HG02759 (cell line): ENCODE data around the gene DNAJC22.
"Not testable (repeated sequence)": the region's sequence is repeated elsewhere in the genome, so short reads cannot be mapped to it uniquely, and the experiment has no call there.

ENCODE experiments used
- ATAC-seq: cut with Tn5 transposase; IDR thresholded peaks from one replicate; pipeline ENCODE4 v1.9.1; 2021; ENCODE audit warnings: mild to moderate bottlenecking, moderate library complexity; ENCODE audit not compliant: unreplicated experiment

The DNAJC22 gene

DNA sequence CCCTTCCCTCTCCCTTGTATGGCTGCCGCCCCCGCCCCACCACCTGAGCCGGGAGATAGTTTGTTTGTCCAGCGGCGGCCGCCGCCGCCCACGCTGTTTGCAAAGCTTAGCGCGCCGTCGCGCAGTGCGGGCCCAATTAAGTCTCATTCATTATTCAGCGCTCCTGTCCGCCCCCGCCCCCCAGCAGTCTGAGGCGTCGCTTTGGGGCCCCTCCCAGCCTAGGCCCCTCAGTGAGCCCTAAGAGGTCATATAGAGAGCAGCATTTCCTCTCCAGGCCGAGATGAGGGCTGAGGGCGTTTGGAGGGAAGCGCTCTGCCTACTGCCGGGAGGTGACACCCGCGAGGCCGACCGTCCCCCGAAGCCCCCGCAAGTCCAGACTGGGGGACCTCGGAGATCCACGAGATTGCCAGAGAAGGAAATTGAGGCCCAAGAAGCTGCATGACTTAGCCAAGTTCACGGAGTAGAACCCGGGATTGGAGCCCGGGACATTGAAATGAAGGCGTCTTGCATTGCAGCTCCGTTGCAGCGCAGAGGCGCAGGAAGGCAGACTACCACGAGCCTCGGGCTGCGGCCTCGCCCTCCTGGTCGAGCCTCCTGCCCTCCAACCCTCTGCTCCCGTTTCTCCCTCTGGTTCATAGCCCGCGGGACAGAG, at the start of gene DNAJC22:
Gene DNAJC22, plus strand, starts transcription at position 230 of the 652 bp plus-strand sequence. CDS start 1,985 bp downstream, outside the sequence.
- ATAC-seq, result no peak

DNA sequence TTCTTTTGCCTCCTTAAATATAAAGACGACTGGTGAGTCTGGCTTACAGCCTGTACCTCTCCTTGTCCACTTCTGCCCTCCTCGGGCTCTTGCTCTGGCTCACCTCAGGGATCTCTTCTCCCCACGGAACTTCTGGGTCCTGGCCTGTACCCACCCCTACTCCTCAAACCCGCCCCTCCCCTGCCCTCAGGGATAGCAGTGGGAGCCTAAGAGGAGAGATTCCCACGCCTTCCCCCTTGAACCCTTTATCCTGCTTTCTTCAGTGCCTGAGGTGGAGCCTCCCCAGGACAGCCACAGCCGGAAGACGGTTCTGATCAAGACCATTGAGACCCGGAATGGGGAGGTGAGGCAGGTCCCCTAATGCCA, 49.0 kb upstream of the DNAJC22 start:
- ATAC-seq, result no peak

DNA sequence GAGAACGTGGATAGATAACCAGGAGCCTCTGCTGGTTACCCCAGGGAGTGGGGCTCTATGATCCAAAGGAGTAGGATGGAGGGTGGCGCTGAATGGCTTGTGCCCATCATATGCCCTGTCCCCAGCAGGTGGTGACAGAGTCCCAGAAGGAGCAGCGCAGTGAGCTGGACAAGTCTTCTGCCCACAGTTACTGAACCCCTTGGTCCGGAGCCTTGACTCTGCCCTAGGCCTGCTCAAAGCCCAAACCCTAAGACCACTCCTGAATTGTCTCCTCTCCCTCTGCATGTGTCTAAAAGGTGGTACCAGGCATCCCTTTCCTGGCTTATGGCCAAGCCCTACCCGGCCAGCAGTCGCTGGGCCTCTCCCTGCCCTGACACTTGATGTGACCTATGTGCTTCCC, 48.5 kb upstream of the DNAJC22 start:
- ATAC-seq, result no peak

DNA sequence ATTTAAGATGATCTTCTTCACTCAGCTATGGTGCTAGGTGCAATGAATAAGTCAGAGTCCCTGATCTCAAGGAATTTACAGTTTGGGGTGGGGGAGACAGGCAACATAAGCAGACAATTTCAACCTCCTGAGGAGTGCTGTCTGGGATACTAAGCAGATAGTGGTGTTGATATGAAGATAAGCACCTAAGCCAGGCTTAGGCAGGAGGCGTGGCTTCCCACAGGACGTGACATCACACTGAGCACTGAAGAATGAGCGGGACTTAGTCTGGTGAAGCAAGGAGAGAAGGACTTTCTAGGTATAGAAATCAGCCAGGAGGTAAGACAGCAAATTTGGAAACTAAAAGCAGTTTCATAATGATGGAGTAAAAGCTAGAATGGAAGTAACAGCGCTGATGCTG, 44.9 kb upstream of the DNAJC22 start:
- ATAC-seq, result no peak

DNA sequence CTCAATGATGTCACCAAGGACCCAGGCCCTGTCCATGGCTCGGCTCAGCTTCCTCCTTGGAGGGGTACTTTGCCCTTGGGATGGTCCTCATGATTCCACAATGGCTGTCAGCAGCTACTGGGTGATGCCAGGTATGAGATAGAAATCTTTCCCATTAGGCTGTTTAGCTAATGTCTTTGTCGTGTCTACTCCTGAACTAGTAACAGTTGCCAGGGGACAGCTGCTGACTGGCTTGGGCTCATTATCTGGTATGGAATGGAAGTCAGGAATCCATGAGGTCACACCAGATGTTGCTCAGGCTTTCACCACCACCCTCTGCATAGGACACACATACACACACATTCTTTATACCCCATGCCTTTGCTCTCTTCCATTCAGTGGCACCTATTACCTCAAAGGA, 42.5 kb upstream of the DNAJC22 start:
- no peak for ATAC-seq

DNA sequence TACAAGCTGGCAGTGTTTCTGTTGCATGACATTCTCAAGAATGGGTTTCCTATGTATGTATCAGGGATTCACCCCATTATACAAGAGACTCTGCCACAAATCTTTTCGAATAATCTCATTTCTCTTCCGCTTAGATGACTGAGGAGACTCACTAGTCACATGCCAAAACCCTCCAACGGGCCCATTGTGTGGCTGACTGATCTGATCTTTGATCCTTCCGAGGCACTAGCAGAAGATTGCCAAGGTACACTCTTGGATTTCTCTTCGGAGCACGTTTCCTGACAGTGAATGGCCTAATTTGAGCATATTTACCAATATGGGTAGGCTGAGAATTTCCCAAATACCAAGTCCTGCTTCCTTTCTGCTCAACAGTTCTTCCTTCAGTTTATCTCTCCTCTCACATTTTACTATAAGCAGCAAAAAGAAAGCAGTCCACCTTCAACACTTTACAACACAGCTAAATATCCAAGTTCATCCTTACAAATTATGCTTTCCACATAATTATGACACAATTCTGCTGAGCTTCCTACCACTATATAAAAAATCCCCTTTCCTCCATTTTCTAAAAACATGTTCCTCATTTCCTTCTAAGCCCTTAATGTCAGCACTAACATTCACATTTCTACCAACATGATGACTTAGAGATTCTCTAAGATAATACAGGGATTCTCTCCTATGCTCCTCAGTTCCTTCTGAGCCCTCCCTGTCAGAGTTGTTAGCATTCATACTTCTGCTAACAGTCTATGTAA, 40.8 kb upstream of the DNAJC22 start:
- no peak for ATAC-seq

DNA sequence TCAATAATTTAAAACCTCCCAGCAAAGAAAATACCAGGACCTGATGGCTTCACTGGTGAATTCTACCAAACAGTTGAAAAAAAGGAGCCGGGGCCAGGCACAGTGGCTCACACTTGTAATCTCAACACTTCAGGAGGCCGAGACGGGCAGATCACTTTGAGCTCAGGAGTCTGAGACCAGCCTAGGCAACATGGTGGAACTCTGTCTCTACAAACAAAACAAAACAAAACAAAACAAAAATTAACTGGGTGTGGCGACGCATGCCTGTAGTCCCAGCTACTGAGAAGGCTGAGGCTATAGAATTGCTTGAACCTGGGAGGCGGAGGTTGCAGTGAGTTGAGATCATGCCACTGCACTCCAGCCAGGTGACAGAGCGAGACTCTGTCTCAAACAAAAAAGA, 37.3 kb upstream of the DNAJC22 start:
- no peak for ATAC-seq

DNA sequence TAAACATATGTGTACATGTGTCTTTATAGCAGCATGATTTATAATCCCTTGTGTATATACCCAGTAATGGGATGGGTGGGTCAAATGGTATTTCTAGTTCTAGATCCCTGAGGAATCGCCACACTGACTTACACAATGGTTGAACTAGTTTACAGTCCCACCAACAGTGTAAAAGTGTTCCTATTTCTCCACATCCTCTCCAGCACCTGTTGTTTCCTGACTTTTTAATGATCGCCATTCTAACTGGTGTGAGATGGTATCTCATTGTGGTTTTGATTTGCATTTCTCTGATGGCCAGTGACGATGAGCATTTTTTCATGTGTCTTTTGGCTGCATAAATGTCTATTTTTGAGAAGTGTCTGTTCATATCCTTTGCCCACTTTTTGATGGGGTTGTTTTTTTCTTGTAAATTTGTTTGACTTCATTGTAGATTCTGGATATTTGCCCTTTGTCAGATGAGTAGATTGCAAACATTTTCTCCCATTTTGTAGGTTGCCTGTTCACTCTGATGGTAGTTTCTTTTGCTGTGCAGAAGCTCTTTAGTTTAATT, 36.2 kb upstream of the DNAJC22 start:
- ATAC-seq, result not testable (repeated sequence)

DNA sequence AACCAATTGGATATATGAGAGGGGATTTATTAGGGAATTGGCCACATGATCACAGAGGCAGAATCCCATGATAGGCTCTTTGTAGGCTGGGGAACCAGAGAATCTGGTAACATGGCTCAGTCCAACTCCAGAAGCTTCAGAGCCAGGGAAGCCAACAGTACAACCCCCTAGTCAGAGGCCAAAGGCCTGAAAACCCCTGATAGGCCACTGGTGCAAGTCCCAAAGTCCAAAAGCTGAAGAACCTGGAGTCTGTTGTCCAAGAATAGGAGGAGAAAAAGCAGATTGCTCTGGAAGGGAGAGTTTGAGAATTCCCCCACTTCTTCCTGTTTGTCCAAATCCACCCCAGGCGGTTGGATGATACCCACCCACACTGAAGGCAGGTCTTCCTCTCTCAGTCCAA, 31.9 kb upstream of the DNAJC22 start:
- ATAC-seq, result no peak

DNA sequence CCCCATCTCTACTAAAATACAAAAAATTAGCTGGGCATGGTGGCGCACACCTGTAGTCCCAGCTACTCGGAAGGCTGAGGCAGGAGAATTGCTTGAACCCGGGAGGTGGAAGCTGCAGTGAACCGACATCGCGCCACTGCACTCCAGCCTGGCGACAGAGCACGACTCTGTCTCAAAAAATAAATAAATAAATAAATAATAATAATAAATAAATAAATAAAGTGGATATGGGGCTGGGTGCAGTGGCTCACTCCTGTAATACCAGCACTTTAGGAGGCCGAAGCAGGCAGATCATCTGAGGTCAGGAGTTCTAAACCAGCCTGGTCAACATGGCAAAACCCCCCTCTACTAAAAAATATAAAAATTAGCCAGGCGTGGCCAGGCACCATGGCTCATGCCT, 29.6 kb upstream of the DNAJC22 start:
- ATAC-seq, result not testable (repeated sequence)

DNA sequence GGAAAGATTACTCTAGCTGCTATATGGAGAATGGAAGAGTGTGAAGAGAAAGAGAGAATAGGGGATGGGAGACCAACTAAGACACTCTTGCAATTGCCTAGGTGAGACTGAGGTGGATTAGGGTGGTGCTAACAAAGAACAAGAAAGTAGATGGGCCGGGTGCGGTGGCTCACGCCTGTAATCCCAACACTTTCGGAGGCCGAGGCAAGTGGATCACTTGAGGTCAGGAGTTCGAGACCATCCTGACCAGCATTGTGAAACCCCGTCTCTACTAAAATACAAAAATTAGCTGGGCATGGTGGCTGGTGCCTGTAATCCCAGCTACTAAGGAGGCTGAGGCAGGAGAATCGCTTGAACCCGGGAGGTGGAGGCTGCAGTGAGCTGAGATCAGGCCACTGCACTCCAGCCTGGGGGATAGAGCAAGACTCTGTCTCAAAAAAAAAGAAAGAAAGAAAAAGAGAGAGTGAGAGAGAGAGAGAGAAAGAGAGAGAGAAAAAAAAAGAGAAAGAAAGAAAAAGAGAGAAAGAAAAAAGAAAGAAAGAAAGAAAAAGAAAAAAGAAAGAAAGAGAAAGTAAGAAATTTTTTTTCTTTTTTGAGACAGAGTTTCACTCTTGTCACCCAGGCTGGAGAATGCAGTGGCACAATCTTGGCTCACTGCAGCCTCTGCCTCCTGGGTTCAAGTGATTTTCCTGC, 26.1 kb upstream of the DNAJC22 start:
- not testable (repeated sequence) for ATAC-seq

DNA sequence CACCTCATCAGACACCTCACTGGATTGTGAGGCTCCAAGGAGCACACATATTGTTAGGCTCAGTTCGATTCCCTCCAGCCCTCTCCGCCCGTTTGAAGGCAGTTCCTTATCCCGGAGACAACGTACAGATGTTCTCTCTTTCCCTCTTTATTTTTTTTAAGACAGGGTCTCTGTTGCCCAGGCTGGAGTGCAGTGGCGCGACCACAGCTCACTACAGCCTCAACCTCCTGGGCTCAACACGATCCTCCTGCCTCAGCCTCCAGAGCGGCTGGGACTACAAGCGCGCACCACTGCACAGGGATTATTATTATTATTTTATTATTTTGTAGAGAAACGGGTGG, 24.4 kb upstream of the DNAJC22 start:
- no peak for ATAC-seq

DNA sequence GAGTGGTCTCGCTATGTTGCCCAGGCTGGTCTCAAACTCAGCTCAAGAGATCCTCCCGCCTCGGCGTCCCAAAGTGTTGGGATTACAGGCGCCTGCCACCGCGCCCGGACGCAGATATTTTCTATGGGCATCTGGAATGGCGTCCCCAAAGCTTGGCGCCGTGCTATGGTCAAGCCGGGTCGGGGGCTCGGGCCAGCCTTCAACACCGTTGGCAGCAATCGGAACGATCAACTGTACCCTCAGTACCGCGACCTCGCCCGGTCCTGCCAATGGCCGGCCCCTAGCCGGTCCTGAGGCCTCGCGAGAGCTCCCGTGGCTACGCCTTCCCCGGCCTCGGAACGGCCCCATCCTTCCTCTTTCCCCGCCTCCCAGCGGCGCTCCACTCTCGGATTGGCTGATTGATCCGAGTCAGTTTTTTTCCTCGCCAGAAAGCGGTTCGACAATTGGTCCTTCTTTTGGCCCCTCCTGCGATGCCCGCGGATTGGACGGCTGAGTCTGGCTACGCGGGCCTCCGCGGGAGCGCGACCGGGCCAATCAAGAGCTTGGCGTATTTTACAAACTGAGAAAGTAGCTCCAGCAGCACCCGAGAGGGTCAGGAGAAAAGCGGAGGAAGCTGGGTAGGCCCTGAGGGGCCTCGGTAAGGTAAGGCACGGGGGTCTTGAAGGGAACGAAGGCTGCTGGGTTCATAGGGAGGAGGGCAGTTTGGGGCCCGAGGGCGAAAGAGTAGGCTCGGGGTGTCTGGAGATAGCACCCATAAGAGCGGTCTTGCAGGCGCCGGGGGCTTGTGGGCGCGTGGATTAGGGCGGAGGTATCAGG, 23.8 kb upstream of the DNAJC22 start, which contains the start of gene TROAP:
Gene TROAP, plus strand, starts transcription at position 548 of the 816 bp plus-strand sequence. CDS start 354 bp downstream, outside the sequence.
- ATAC-seq, result peak; percentile 99

DNA sequence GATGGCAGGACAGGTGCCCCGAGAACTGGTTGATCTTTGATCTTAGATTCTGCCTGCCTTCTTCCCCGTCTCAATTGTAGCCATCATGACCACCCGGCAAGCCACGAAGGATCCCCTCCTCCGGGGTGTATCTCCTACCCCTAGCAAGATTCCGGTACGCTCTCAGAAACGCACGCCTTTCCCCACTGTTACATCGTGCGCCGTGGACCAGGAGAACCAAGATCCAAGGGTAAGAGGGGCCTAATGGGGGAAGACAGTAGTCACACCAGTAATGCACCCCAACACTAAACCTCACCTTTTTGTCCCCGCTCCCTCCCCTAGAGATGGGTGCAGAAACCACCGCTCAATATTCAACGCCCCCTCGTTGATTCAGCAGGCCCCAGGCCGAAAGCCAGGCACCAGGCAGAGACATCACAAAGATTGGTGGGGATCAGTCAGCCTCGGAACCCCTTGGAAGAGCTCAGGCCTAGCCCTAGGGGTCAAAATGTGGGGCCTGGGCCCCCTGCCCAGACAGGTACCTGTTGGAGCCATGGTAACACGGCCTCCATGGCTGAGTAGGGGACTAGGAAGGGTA, 23.1 kb upstream of the DNAJC22 start:
- no peak for ATAC-seq

DNA sequence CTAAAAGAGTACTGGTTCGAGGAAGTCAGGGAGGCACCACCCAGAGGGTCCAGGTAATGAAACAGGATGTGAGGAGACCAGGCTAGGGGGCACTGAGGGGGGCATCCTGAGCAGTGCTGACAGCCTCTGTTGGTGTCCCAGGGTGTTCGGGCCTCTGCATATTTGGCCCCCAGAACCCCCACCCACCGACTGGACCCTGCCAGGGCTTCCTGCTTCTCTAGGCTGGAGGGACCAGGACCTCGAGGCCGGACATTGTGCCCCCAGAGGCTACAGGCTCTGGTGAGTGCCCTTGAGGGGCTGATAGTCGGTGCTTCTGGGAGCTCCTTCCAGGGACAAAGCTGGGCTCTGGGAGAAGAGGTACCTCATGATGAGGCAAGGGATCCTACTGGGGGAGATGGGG, 21.1 kb upstream of the DNAJC22 start:
- no peak for ATAC-seq

DNA sequence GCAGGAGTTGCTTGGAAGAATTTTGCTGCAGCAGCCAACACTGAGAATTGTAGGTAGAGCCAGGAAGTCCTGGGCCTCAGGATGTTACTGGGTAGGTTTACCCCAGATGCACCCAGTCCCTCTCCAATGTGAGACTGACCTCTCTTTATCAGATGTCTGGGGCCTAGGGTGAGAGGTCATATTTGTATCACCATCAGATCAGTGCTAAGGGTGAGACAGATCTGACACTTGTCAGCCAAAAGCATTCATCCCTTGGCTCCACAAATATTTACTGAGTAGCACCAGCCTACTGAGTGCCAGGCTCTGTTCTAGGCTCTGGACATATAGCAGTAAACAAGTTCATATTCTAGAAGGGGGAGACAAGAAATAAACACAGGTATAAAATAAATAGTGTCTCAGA, 19.3 kb upstream of the DNAJC22 start:
- no peak for ATAC-seq

DNA sequence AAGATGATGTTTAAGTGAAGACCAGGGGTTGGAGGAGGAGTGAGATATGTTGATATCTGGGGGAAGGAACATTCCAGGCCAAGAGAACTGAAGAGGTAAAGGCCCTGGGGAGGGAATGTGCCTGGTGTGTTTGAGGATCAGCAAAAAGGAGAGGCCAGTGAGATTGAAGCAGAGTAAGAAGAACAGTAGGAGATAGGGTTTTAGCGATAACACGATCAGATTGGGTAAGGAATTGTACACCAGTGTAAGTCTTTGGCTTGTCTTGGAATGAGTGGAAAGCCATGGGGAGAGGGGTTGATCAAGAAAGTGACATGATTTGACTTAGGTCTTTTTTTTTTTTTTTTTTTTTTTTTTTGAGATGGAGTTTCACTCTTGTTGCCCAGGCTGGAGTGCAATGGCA, 18.8 kb upstream of the DNAJC22 start:
- ATAC-seq, result no peak

DNA sequence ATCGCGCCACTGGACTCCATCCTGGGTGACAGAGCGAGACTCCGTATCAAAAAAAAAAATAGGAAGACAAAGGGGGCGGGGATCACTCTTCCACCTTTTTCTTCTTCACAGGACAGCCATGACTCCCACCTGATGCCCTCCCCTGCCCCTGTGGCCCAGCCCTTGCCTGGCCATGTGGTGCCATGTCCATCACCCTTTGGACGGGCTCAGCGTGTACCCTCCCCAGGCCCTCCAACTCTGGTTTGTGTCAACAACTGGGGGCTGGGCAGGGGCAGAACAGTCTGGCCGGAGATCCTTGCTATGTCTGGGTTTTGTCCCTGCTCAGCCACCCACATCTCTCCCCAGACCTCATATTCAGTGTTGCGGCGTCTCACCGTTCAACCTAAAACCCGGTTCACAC, 17.9 kb upstream of the DNAJC22 start:
- ATAC-seq, result no peak

DNA sequence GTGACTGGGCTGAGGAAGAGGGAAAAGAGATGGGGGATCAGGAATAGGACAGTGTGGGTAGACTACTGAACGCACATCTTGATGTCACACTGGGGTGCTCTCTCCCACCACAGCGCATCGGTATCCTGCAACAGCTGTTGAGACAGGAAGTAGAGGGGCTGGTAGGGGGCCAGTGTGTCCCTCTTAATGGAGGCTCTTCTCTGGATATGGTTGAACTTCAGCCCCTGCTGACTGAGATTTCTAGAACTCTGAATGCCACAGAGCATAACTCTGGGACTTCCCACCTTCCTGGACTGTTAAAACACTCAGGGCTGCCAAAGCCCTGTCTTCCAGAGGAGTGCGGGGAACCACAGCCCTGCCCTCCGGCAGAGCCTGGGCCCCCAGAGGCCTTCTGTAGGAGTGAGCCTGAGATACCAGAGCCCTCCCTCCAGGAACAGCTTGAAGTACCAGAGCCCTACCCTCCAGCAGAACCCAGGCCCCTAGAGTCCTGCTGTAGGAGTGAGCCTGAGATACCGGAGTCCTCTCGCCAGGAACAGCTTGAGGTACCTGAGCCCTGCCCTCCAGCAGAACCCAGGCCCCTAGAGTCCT, 16.6 kb upstream of the DNAJC22 start:
- ATAC-seq, result no peak
